GM15510 (cell line): Measurements from ENCODE around the gene DDIT4.

Experiments
- POLR2A ChIP-seq: IDR thresholded peaks from 3 replicates; pipeline ENCODE4 v1.6.1; 2011; ENCODE audit warnings: borderline replicate concordance; ENCODE audit not compliant: insufficient read length; ENCODE audit errors: extremely low read depth

Gene DDIT4

DNA sequence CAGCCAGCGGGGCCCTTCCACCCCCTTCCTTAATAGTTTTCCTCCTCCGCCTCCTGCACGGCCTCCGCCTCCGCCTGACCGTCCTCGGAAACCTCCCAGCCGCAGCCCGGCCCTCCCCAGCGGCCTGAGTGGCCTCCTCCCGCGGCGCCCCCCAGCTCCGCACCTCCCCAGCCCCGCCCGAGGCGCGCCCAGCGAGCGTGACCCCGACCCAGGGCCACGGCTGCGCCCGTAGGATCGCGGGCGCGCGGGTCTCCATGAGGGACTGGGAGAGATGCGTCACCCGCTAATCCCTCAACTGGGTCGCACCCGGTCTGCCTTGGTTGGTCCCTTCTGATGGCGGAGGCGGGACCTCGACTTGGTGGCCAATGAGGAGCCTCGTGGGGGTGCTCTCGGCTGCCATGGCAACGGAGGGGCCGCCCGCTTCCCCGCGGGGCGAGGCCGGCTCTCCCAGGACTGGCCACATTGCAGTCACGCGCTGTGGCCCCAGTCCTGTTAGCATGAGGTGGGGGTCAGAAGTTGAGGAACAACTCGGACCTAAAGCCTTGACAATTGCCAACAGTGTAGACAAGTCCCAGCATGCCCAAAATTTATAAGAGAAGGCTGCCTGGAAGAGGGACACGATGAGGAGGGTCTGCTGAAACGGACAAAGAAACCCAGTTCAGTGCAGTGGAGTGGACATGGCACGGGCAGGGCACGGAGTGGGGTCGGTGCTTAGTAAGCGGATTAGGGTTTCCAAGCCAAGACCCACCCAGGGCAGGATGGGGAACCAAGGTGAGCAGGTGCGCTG, 24.3 kb downstream of the DDIT4 start:
- TF ChIP-seq POLR2A, result peak; percentile 89

DNA sequence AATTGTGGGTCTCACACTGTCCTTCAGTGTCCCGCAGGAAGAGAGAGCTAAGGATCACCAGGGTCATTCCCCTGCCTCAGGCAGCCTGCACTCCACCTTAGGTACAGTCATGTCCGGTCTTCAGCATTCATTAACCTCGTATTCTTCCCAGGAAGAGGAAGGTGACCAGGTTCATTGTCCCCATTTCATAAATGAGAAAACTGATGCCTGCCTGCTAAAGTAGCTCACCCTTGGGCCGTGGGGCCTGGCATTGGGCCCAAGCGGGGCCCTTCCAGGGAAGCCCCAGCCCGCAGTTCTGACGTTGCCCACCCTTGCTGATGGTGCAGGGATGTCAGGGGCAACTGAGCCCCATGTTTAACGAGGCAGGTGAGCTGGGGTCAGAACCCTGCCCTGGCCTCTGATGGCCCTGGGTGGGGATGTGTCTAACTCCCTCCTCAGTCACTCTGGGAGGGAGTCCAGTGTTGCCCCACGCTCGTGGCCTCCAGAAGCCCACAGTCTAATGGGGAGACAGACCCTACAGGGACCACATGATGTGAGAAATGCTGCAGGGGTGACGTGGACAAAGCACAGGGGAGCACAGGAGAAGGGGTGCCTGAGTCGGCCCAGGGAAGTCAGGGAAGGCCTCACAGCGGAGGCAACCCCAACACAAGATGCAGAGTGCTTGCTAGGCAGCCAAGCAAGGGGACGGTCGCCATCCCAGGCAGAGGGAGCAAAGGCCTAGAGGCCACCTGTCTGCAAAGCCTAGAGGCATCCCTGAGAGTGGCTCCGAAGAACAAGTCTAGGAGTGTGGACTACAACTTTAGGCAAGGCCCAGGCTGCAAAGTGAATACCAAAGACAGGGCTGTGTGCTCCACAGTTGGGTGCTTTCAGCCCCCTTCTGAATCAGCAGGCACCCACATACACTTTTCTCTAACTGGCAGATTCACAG, 25.1 kb downstream of the DDIT4 start:
- TF ChIP-seq POLR2A, result no peak

- no peak for TF ChIP-seq POLR2A
Observed at GRCh38 chr10:72303424-72304128, 29.9 kb downstream of the DDIT4 start.

DNA sequence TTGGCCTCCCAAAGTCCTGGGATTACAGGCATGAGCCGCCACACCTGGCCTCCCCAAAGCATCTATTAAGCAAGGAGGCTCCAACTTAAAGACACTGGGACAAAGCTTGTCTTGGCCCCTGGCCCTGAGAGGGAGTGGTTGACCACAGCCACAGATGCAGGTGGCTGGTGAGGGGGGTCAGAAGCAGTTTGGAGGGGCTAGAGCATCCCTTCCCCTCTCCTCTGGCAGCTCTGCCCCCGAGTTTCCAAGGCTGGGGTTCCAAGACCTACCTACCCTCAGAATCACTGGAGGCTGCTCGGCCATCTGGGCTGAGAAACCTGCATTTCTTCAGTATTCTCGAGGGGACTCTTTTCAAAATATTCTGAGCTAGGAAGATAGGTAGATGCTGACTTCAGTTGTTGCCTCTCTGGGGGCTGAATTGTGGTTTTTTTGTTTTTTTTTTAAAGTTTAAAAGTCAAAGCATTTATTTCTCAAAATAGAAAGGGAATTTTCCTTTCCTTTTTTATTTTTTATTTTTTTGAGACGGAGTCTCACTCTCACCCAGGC, 32.6 kb downstream of the DDIT4 start:
- no peak for TF ChIP-seq POLR2A

- no peak for TF ChIP-seq POLR2A
Observed at GRCh38 chr10:72308320-72308987, 34.7 kb downstream of the DDIT4 start.

GRCh38 chr10:72309290-72310240, 35.8 kb downstream of the DDIT4 start:
- no peak for TF ChIP-seq POLR2A

DNA sequence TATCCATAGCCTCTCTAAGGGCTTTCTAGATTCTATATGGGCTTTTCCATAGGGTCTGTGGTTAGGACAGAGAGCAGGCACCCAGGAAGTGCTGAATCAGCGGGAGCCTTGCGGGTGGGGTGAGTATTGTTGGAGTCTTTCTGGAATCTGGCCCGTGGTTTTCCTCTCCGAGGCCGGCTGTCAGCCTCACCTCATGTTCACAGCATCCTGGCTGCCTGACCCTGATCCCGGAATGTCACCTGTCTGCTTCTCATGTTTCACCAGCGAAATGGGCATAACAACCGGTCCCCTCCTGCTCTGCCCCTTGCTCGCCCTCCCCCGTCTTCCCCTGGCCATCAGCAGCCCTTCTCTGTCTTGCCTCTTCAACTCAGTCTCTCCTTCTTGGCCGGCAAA, 36.5 kb downstream of the DDIT4 start:
- no peak for TF ChIP-seq POLR2A

DNA sequence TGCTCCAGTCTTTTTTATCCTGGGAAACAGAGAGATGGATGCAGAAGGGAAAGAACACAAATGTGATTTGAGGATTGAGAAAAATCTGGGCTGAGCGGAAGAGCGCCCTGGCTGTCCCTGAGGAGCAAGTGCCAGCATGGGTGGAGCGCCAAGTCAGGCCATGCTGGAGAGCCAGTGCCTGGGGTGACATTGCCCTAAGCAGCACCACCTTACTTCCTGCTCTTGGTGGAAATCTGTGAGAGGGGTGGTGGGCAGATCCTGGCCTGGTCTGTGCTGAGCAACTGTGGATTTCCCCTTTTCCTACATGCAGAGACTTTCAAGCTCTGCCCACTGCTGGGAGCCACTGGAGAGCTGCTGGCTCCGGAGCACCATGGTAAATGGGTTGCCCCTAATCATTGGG, 36.9 kb downstream of the DDIT4 start:
- no peak for TF ChIP-seq POLR2A

GRCh38 chr10:72311667-72312066, 37.9 kb downstream of the DDIT4 start:
- no peak for TF ChIP-seq POLR2A

GRCh38 chr10:72312865-72313391, 39.2 kb downstream of the DDIT4 start:
- TF ChIP-seq POLR2A, result no peak

DNA sequence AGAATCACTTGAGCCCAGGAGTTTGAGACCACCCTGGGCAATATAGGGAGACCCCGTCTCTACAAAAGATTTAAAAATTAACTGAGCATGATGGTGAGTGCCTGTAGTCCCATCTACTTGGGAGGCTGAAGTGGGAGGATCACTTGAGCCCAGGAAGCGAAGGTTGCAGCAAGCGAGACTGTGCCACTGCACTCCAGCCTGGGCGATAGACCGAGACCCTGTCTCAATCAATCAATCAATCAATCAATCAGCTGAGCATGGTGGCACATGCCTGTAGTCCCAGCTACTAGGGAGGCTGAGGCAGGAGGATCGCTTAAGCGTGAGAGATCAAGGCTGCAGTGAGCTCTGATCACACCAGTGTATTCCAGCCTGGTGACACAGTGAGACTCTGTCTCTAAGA, 40.5 kb downstream of the DDIT4 start:
- TF ChIP-seq POLR2A, result no peak

DNA sequence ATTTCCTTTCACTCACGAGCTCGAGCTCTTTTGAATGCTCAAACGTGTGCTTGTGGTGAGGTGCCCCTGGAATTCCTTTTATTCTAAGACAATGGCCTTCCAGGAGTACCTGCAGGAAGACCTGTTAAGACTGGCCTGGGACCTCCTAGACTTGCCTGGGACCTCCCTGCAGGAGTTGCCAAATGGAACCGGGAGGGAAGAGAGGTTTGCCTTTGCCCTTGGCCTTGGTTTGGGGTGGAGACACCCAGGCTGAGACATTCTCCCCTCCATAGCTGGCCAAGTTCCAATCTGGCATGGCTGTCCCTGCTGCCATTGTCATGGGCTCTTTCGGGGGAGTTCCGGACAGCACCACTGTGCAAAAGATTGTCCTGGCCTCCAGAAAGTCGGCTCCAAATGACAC, 41.3 kb downstream of the DDIT4 start:
- TF ChIP-seq POLR2A, result no peak
